Gastrocnemius medialis (tissue), 4 donors: ENCODE data around the gene ADNP.

Experiments used
- CTCF ChIP-seq, 5 experiments: fragments of 450-650 bp in 3 of 5; fragments of 200-600 bp in 2 of 5; sonication (generic) in 2 of 5; IDR thresholded peaks in 4 of 5; conservative IDR thresholded peaks in 1 of 5; 1 replicate in 4 of 5; 2 replicates in 1 of 5; pipeline ENCODE4 v1.5.1; 2016 to 2019; ENCODE audit warnings: antibody characterized with exemption in 5 of 5, mild to moderate bottlenecking in 3 of 5, moderate library complexity in 3 of 5
- POLR2A ChIP-seq, 2 donors: fragments of 450-650 bp; IDR thresholded peaks; one replicate each; pipeline ENCODE4 v1.6.1; 2017; ENCODE audit warnings: antibody characterized with exemption in 2 of 2, mild to moderate bottlenecking in 2 of 2, moderate library complexity in 2 of 2

DNA sequence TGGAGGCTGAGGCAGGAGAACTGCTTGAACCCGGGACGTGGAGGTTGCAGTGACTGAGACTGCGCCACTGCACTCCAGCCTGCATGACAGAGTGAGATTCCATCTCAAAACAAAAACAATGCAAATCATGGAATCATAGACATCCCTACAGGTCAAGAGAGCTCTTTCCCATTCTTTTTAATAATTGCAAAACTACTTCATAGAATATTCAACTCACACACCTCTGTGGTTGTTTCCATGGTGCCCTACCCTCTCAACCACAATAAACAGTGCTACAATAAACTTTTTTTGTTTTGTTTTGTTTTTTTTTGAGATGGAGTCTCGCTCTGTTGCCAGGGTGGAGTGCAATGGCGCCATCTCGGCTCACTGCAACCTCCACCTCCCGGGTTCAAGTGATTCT, 11.8 kb upstream of the ADNP start:
- TF ChIP-seq POLR2A (IDR thresholded peaks at IDR 0.05) = no peak
- TF ChIP-seq CTCF (IDR thresholded peaks at IDR 0.05 in 4 of 5, conservative IDR thresholded peaks at IDR 0.05 in 1 of 5) = no peak
